Adrenal gland (tissue), 12 donors: ENCODE measurements around the gene GTF2E1. TPM values are rescaled to one million over a fixed set of nuclear protein-coding genes. Genes with fewer than 3 reads are reported as not detected.

Experiments
- DNase-seq, 7 donors: peaks; one replicate each; pipeline ENCODE4 v3.0.0-alpha.2; 2019 to 2020
- H3K27ac ChIP-seq, 5 donors: fragments of 200-600 bp; sonication (generic) in 4 of 5; 1 replicate in 3 of 5; 2 replicates in 2 of 5; pipeline versions ENCODE4 v1.5.1 to v1.8.0; 2016 to 2020; ENCODE audit warnings: mild to moderate bottlenecking in 1 of 5
- H3K27me3 ChIP-seq: fragments of 200-600 bp; 2 replicates; pipeline ENCODE4 v1.8.0; 2021
- H3K36me3 ChIP-seq, 2 donors: fragments of 200-600 bp; replicated peaks in 1 of 2; 1 replicate in 1 of 2; 2 replicates in 1 of 2; pipeline versions ENCODE4 v1.5.1 to v1.8.0; 2018 to 2022
- H3K4me1 ChIP-seq, 2 donors: fragments of 200-600 bp; replicated peaks in 1 of 2; 1 replicate in 1 of 2; 2 replicates in 1 of 2; pipeline versions ENCODE4 v1.5.1 to v1.8.0; 2018 to 2021
- H3K4me3 ChIP-seq, 4 donors: fragments of 200-600 bp; sonication (generic) in 3 of 4; one replicate each; pipeline ENCODE4 v1.5.1; 2016 to 2018
- H3K9me3 ChIP-seq, 3 donors: fragments of 200-600 bp; sonication (generic) in 1 of 3; replicated peaks in 1 of 3; 1 replicate in 2 of 3; 2 replicates in 1 of 3; pipeline versions ENCODE4 v1.5.1 to v1.8.0; 2016 to 2021
- CTCF ChIP-seq, 6 experiments: fragments of 450-650 bp in 4 of 6; fragments of 200-600 bp in 2 of 6; sonication (generic) in 1 of 6; IDR thresholded peaks; 1 replicate in 5 of 6; 2 replicates in 1 of 6; pipeline versions ENCODE4 v1.5.1 to v1.8.0; 2016 to 2021; ENCODE audit warnings: antibody characterized with exemption in 6 of 6, mild to moderate bottlenecking in 2 of 6, moderate library complexity in 1 of 6
- POLR2A ChIP-seq, 2 donors: fragments of 450-650 bp; IDR thresholded peaks; one replicate each; pipeline ENCODE4 v1.6.1; 2017; ENCODE audit warnings: antibody characterized with exemption in 2 of 2, mild to moderate bottlenecking in 2 of 2, moderate library complexity in 1 of 2
- WGBS, 4 donors: extraction: QIAGEN DNeasy Blood & Tissue Kit in 2 of 4; methylation state at CpG; one replicate each; pipeline versions ENCODE4 v1.1.5 to v1.1.7; 2013 to 2017; 5-methylcytosine and 5-hydroxymethylcytosine counted together
- intact Hi-C, 2 donors: fragments of 100-400 bp; cut with DNase I; formaldehyde crosslinking; loops; one replicate each; pipeline versions ENCODE4 v1.14.1 to v1.15.0; 2022 to 2023
- polyA plus RNA-seq, 3 donors: library from polyadenylated mRNA; stranded (reverse); fragments of 200-250 nt in 2 of 3; fragments of 350-450 nt in 1 of 3; fragmentation: Illumina TruSeq in 1 of 3; extraction: RNeasy Lipid Tissue Mini Kit (QIAGEN cat#74804) in 1 of 3; gene quantifications; one replicate each; pipeline ENCODE4 v1.2.3, GENCODE V29; 2013 to 2014
- total RNA-seq, 9 donors: library from RNA; depleted of rRNA in 4 of 9; stranded (reverse); fragments of >200 nt in 4 of 9; fragments of 120-200 nt in 1 of 9; fragmentation: NEBNext Ultra II Directional in 1 of 9; extraction: Animal tissue kit (Norgen Biotek cat#: 25700) in 1 of 9; gene quantifications; one replicate each; pipeline versions ENCODE4 v1.1.0 to v1.2.4, GENCODE V29; 2013 to 2023
- donor health status: healthy with polysubstance abuse.
- donor health status: Bipolar disorder and iron deficiency.
- donor health status: DM: yes; HTN: yes; CAD: no.
- donor health status: DM: no; HTN: no; CAD: no.
- donor health status: DM: no; HTN: no; CAD: no.
- donor health status: DM: yes; HTN: yes; CAD: no.

The GTF2E1 gene
- total and polyA plus RNA-seq, 12 donors, result 10.2 to 37.3 (median 25.3) TPM

- Histone ChIP-seq H3K9me3 (no peaks in the 10 kb centered on the region), H3K36me3 (no peaks in the 10 kb centered on the region), H3K27ac (no peak overlapping the region), H3K27me3 (no peaks in the 10 kb centered on the region), H3K4me1 (peaks cover 17 to 38% of the 10 kb centered on the region in 2 donors), H3K4me3 (no peak overlapping the region)
- intact Hi-C loops, result no loop called here
- TF ChIP-seq CTCF (IDR thresholded peaks at IDR 0.05), result no peak
- TF ChIP-seq POLR2A (IDR thresholded peaks at IDR 0.05), result no peak
- 78 to 83% (median 81%) methylated on average over 3 of the region's 3 CpGs for WGBS, 4 donors
- no peak for DNase-seq
These were observed 2.9 kb downstream of the GTF2E1 start for GRCh38 chr3:120745466-120745865.

- no peak for DNase-seq
- no peaks in the 10 kb centered on the region for H3K9me3 ChIP-seq
- no peak for TF ChIP-seq POLR2A (IDR thresholded peaks at IDR 0.05)
- no peak for TF ChIP-seq CTCF (IDR thresholded peaks at IDR 0.05)
- intact Hi-C loops, result no loop called here
- WGBS, 4 donors, result 95 to 100% (median 97%) methylated on average over 1 of the region's 1 CpG
- no peak overlapping the region for H3K4me3 ChIP-seq
- H3K36me3 ChIP-seq, result peaks cover 0 to 12% of the 10 kb centered on the region in 2 donors
- no peaks in the 10 kb centered on the region for H3K27me3 ChIP-seq
- no peak overlapping the region for H3K27ac ChIP-seq
- H3K4me1 ChIP-seq, result peaks cover 10 to 19% of the 10 kb centered on the region in 2 donors
These were observed 7.3 kb downstream of the GTF2E1 start for GRCh38 chr3:120749843-120750242.

- no peak overlapping the region for H3K27ac ChIP-seq
- peaks cover 0 to 12% of the 10 kb centered on the region in 2 donors for H3K36me3 ChIP-seq
- H3K4me1 ChIP-seq, result peaks cover 10 to 16% of the 10 kb centered on the region in 2 donors
- H3K9me3 ChIP-seq, result no peaks in the 10 kb centered on the region
- intact Hi-C loops, result no loop called here
- H3K4me3 ChIP-seq, result no peak overlapping the region
- no peaks in the 10 kb centered on the region for H3K27me3 ChIP-seq
- DNase-seq, result no peak
- TF ChIP-seq POLR2A (IDR thresholded peaks at IDR 0.05), result no peak
- TF ChIP-seq CTCF (IDR thresholded peaks at IDR 0.05), result no peak
- 97 to 100% (median 100%) methylated on average over 1 of the region's 1 CpG for WGBS, 4 donors
These were observed 9.7 kb downstream of the GTF2E1 start for GRCh38 chr3:120752230-120752629.

- no peaks in the 10 kb centered on the region for H3K9me3 ChIP-seq
- no peak for TF ChIP-seq CTCF (IDR thresholded peaks at IDR 0.05)
- no peak for TF ChIP-seq POLR2A (IDR thresholded peaks at IDR 0.05)
- intact Hi-C loops, result no loop called here
- no peaks in the 10 kb centered on the region for H3K27me3 ChIP-seq
- WGBS, 4 donors, result 92 to 98% (median 95%) methylated on average over 2 of the region's 2 CpGs
- H3K36me3 ChIP-seq, result peaks cover 0 to 12% of the 10 kb centered on the region in 2 donors
- no peak overlapping the region for H3K27ac ChIP-seq
- H3K4me3 ChIP-seq, result no peak overlapping the region
- H3K4me1 ChIP-seq, result peaks cover 10 to 16% of the 10 kb centered on the region in 2 donors
- DNase-seq, result no peak
These were observed 10.3 kb downstream of the GTF2E1 start for GRCh38 chr3:120752865-120753264.
